Measurements from ENCODE around the gene METTL13.
A peak's percentile ranks its signal among the peaks of the same experiment; 100 is the strongest.

Gene METTL13

DNA sequence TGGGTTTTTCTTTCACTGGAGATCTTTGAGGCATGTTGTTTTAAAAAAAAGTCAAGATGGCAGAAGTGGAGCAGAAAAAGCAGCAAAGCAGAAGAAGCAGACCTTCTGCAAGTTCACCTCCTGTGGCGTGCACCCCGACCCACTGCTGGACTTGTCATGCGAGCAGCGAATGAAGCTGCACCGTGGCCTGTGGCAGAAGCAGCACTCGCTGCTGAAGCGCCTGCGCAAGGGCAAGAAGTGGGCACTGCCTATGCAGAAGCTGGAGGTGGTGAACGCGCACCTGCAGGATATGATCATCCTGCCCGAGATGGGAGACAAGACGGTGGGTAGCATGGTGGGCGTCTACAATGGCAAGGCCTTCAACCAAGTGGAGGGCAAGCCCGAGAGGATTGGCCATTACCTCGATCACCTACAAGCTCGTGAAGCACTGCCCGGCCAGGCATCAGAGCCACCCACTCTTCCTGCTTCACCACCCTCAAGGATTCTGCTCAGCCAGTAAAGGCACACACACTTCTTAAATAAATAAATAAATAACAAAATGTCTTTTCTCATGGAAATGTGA lies 22.1 kb downstream of the METTL13 start:
- no peak for DNase-seq

DNA sequence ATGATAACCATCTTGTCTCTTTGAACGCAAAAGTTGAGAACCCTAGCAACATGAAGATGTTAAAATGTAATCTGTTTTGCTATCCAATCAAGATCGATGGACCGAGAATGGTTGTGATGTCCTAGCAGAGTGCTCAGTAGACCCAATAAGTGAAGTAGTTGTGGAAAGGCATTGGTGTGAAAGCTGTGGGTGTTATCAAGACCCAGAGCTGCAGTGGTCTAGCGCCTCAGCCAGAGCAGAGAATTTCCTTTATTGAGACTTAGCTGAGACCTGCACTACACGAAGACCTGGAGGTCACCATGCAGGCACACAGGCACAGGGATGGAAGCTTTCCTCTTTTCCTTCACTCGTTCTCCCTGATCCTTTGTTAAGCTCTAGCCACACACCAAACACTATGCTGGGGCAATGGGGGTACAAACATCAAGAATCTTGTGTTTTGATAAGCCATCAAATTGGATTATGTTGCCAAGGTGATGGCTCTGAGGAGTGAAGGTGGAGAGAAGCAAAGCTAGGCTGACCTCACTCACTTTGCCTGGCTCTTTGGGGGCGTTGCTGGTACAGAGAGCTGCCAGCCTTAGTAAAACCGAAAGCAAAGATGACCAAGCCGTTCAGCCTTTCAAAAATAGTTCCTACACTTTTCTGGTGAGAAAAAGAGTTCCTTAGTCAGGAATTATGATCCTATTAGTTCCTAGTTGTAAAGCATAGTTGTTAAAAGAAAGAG lies 24.1 kb downstream of the METTL13 start:
- no peak for DNase-seq

DNA sequence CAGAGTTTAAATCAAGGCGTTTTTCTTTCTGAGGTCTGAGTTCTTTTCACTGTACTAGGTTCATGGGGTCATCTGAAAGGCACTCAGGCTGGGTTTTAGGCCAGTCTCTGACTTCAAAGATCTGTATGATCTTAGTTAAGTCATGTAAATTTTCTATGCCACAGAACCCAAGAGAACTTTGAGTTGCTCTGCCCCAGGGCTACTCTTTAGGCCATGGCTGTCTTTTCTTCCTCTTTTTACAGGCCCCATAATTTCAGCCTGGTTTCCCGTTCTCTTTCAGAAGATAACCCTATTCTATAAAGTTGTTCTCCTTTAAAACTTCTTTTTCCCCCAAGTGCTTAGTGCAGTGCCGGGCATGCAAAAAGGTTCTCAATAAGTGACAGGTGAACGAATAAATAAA lies 26.1 kb downstream of the METTL13 start:
- no peak for DNase-seq

GRCh38 chr1:171809834-171810233 lies 28.4 kb downstream of the METTL13 start:
- DNase-seq: no peak

DNA sequence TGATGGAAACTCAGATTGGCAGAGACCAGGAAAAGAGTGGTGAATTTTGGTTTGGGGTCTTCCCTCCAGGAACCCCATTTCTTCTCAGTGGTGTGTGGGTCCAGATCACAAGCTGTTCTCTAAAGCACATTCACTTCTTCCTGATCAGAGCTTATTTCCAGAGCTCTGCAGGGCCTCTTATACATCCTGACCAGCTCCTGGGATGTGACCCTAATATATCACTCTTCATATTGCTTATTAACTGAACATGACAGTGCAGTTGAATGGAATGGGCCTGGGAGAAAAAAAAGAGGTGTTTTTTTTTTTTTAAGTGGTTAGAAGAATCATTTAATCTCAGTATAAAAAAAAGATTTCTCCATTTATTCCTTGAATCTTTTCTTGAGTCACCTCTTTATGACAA lies 30.2 kb downstream of the METTL13 start:
- DNase-seq: no peak

GRCh38 chr1:171814692-171815091 lies 33.2 kb downstream of the METTL13 start:
- DNase-seq: no peak

DNA sequence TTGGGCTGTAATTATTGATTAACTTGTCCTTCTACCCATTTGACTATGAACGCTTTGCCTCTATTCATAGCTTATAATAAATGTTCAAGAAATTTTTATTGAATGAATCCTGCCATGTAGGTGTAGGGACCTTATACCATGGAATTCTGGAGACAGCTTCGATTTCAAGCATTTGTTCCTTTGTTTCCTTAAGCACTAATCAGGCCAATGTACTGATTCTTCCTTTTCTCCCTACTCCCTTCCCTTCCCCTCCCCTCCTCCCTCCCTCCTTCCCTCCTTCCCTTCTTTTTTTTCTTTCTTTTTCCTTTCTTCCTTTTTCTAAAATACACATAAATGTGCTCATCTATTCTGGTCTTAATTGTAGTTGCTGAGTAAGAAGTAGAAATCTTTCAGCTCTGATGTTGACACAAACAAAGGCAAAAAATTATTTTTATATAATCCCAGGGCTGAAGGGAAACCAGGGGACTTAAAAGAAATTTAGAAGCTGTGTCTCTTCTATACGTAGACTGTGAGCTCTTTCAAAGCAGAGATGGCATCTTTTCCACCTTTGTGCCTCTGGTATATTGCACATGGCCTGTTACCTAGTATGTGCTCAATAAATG lies 34.9 kb downstream of the METTL13 start:
- no peak for DNase-seq

GRCh38 chr1:171817511-171818265 lies 36.2 kb downstream of the METTL13 start:
- DNase-seq: no peak

DNA sequence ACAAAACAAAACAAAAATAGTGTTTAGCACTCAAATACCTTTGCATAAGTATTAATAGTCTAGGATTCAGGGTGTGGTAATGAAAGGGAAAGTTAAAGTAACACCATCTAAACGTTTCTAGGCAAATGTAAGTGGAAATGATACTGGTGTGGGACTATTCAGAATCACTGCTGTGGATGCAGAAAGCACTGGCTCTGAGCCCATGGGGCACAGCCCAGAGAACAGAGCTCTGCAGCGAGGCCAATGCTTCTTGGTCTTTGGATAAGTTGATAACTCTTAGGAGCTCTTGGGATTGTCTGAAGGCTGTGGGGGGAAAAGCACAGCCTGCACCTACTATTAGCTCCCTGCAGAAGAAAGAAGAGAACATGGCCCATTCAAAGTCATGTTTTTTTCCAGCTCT lies 38.5 kb downstream of the METTL13 start:
- no peak for DNase-seq

- no peak for DNase-seq
These were observed 45.5 kb downstream of the METTL13 start for GRCh38 chr1:171826973-171827372.

DNA sequence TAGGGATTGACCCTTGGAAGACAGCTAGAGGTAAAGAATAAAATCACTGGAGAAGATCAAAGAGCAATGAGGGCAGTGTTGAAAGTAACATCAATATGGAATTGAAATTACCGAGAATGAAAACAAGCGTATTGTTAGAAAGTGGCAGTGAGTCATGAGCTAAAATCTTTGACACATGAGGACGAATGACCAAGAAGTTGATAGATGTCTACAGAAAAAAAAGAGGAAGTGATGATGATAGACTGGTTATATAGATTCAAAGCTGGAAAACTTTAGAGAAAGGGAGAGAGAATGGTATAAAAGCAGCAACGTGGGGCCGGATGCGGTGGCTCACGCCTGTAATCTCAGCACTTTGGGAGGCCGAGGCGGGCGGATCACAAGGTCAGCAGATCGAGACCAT lies 47.3 kb downstream of the METTL13 start:
- DNase-seq: no peak

GRCh38 chr1:171833091-171833825 lies 51.8 kb downstream of the METTL13 start:
- no peak for DNase-seq

DNA sequence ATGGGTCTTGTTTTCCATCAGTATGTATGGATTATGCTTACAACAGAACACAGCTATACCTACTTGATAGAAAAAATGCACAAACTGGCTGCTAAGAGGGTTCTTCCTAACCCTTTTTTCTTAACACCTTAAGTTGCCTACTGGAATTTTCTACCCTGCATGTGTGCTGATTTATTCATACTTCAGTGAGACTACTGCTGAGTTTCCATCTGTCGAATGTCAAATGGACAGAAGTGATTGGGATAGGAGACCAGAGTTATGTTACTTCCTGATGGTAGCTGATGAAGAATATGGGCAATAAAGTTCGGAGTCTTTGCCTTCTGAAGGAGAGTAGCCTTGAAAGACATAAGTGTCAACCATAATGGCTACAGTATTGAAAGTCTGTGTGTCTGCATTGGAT lies 53.4 kb downstream of the METTL13 start:
- DNase-seq: no peak

GRCh38 chr1:171835891-171836290 lies 54.4 kb downstream of the METTL13 start:
- no peak for DNase-seq

GRCh38 chr1:171841050-171841910 lies 59.8 kb downstream of the METTL13 start, which contains the start of gene DNM3:
Gene DNM3 (plus strand): TSS chr1:171841498. CDS start chr1:171841657, 159 bp downstream.
- DNase-seq: peak; percentile 75

GRCh38 chr1:171841931-171842761 lies 60.7 kb downstream of the METTL13 start:
- DNase-seq: peak; percentile 3

GRCh38 chr1:171844381-171844780 lies 62.9 kb downstream of the METTL13 start:
- DNase-seq: no peak

DNA sequence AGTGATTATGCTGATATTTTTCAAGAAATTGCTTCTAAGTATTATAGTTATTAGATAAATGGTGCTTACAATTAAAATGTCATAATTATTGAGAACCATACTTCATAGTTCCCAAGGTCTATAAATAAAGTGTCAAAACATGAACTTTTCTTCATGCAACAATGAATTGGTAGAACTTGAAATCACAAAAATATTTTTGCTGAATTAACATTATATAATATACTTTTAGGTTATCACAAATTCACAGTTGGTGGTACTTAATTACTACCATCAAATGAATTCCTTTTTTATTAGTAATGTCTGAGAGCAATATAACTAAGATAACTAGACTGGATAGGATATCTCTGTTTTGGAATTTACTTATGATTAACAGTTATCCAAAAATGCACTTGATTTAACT lies 64.5 kb downstream of the METTL13 start:
- DNase-seq: no peak

All from stimulated activated CD4-positive, alpha-beta T cell treated with anti-CD3 and anti-CD28 coated beads, Interleukin-12 subunit alpha, Interleukin-12 subunit beta, amount 100 ng/mL, for 4 hours (primary cell).